ENCODE data around the gene CCDC88C.

Gene CCDC88C

GRCh38 chr14:91237219-91237618 lies 180.4 kb downstream of the CCDC88C start:
- no peak for DNase-seq (ENCODE audit: extremely low spot score)
- TF ChIP-seq CTCF (IDR thresholded peaks at IDR 0.05; ENCODE audit: control extremely low read depth, extremely low read depth, low read depth, missing control alignments), result no peak
- ChIA-PET CTCF (no interaction called here), POLR2A (no interaction called here)

GRCh38 chr14:91235841-91236240 lies 181.8 kb downstream of the CCDC88C start:
- ChIA-PET POLR2A (no interaction called here), CTCF (interaction anchor here (1.6 to 2.9 kb wide), 2 partner anchors 14 to 16 kb away, joined by 4 to 10 read pairs; no protein-coding TSS in a partner anchor)
- DNase-seq (ENCODE audit: extremely low spot score), result no peak
- TF ChIP-seq CTCF (IDR thresholded peaks at IDR 0.05; ENCODE audit: control extremely low read depth, extremely low read depth, low read depth, missing control alignments), result no peak

GRCh38 chr14:91234791-91235114 lies 182.9 kb downstream of the CCDC88C start:
- DNase-seq (ENCODE audit: extremely low spot score), result no peak
- POLR2A ChIA-PET, result no interaction called here
- CTCF ChIA-PET, result interaction anchor here (2.9 kb wide), 1 partner anchor 15 kb away, joined by 10 read pairs; no protein-coding TSS in a partner anchor
- TF ChIP-seq CTCF (IDR thresholded peaks at IDR 0.05; ENCODE audit: control extremely low read depth, extremely low read depth, low read depth, missing control alignments), result no peak

- no peak for TF ChIP-seq CTCF (IDR thresholded peaks at IDR 0.05; ENCODE audit: control extremely low read depth, extremely low read depth, low read depth, missing control alignments)
- POLR2A ChIA-PET, result no interaction called here
- DNase-seq (ENCODE audit: extremely low spot score), result no peak
- CTCF ChIA-PET, result interaction anchor here (2.9 kb wide), 1 partner anchor 16 kb away, joined by 10 read pairs; no protein-coding TSS in a partner anchor
These were observed 183.5 kb downstream of the CCDC88C start for GRCh38 chr14:91233936-91234790.

- DNase-seq (ENCODE audit: extremely low spot score), result no peak
- TF ChIP-seq CTCF (IDR thresholded peaks at IDR 0.05; ENCODE audit: control extremely low read depth, extremely low read depth, low read depth, missing control alignments), result no peak
- CTCF ChIA-PET, result no interaction called here
- POLR2A ChIA-PET, result no interaction called here
These were observed 185.0 kb downstream of the CCDC88C start for GRCh38 chr14:91232603-91233002.

- no peak for DNase-seq (ENCODE audit: extremely low spot score)
- TF ChIP-seq CTCF (IDR thresholded peaks at IDR 0.05; ENCODE audit: control extremely low read depth, extremely low read depth, low read depth, missing control alignments), result no peak
- POLR2A ChIA-PET, result no interaction called here
- CTCF ChIA-PET, result no interaction called here
These were observed 185.6 kb downstream of the CCDC88C start for GRCh38 chr14:91232052-91232451.
